Measurements from ENCODE around the gene GAB2. TPM values are rescaled to one million over a fixed set of nuclear protein-coding genes. Genes with fewer than 3 reads are reported as not detected.

The GAB2 gene
- total RNA-seq, 1 experiment from 2014 or later, result 10.0 TPM

DNA sequence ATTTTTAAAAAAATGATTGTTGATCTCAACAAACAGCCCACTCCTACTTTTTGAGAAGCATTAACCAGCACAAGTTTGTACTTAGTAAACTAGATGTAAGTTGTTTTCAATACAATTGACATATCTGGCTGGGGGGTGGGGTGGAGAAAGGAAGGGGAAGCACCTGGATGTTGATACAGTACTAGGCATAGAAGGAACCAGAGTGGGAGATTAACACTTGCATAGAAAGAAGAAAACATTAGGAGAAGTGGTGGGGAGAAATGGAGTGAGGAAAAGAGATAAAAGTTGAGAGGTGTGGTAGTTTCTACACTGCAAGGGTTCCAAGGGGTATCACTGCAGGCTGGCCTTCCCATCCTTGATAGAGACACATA lies 10.6 kb upstream of the GAB2 start:
- Histone ChIP-seq H3K9me3 (ENCODE audit: control insufficient read depth, insufficient read depth, low read depth, low read length) (no peaks in the 10 kb centered on the region), H3K27me3 (ENCODE audit: control insufficient read depth, insufficient read depth, low read length) (no peaks in the 10 kb centered on the region), H3K4me1 (ENCODE audit: control insufficient read depth, insufficient read depth, low read length) (no peaks in the 10 kb centered on the region), H3K27ac (ENCODE audit: low read length) (no peak overlapping the region), H3K36me3 (ENCODE audit: control insufficient read depth, insufficient read depth, low read length) (no peaks in the 10 kb centered on the region), H3K4me3 (ENCODE audit: low read depth in 2 of 2, low read length in 2 of 2) (no peak overlapping the region)
- CTCF ChIA-PET, result interaction anchor here (0.6 kb wide), 1 partner anchor 11 kb away, joined by 4 read pairs; no protein-coding TSS in a partner anchor
- POLR2A ChIA-PET, result no interaction called here
- no peak for TF ChIP-seq SIN3A (IDR thresholded peaks at IDR 0.05; ENCODE audit: borderline replicate concordance, insufficient read depth, low read depth, low read length)
- TF ChIP-seq REST (IDR thresholded peaks at IDR 0.05; ENCODE audit: insufficient read depth in 1 of 2, low read depth in 2 of 2, low read length in 1 of 2), result no peak
- no peak for TF ChIP-seq POLR2AphosphoS5 (IDR thresholded peaks at IDR 0.05; ENCODE audit: low read depth, low read length)
- TF ChIP-seq TCF7L2 (IDR thresholded peaks at IDR 0.05; ENCODE audit: low read depth, low read length), result no peak
- no peak for TF ChIP-seq CTCF (IDR thresholded peaks at IDR 0.05)
- in situ Hi-C loops (cut with HindIII; ENCODE audit: low pct_unique_long_range_greater_than_20kb, low sequenced_read_pairs) (no loop called here), intact Hi-C loops (cut with micrococcal nuclease; ENCODE audit: unreplicated experiment) (no loop called here)
- no TSS peak for BruUV-seq (replicated peaks)
- DNase-seq (ENCODE audit: low read depth, low spot score) (no peak), ATAC-seq (no peak)

DNA sequence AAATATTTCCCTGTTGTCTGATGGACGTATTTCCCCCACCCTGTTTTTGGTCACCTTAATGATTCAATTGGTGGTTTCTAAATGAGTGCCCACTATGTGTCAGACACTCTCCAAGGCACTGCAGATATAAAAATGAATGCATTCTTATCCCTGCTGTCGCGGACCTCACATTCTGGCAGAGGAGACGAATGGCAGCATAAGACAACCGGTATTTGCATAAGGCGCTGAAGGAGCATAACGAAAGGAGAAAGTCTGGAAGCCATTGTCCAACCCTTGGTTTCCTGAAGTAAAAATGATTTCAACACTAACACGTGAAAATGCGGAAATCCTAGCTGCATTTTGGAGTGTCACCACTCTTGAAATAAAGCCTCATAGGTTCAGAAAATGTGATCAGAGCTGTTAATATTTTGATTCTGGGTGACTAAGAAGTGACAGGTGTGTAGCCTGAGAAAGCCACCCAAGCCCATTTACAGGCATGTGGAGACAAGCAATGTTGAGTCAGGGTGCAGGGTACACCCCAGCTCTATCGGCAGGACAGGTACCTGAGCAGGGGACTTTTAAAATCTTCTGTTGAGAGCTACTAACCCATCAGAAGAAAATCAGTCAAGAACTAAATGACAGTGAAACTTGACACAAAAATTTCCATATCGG lies 10.1 kb upstream of the GAB2 start:
- no peak for ATAC-seq
- Histone ChIP-seq H3K27me3 (ENCODE audit: control insufficient read depth, insufficient read depth, low read length) (no peaks in the 10 kb centered on the region), H3K4me3 (ENCODE audit: low read depth in 2 of 2, low read length in 2 of 2) (no peak overlapping the region), H3K4me1 (ENCODE audit: control insufficient read depth, insufficient read depth, low read length) (no peaks in the 10 kb centered on the region), H3K9me3 (ENCODE audit: control insufficient read depth, insufficient read depth, low read depth, low read length) (no peaks in the 10 kb centered on the region), H3K27ac (ENCODE audit: low read length) (no peak overlapping the region), H3K36me3 (ENCODE audit: control insufficient read depth, insufficient read depth, low read length) (no peaks in the 10 kb centered on the region)
- in situ Hi-C loops (cut with HindIII; ENCODE audit: low pct_unique_long_range_greater_than_20kb, low sequenced_read_pairs), result no loop called here
- BruUV-seq (replicated peaks), result no TSS peak
- CTCF ChIA-PET, result no interaction called here
- TF ChIP-seq TCF7L2 (IDR thresholded peaks at IDR 0.05; ENCODE audit: low read depth, low read length) (no peak), CTCF (IDR thresholded peaks at IDR 0.05) (no peak), REST (IDR thresholded peaks at IDR 0.05; ENCODE audit: insufficient read depth in 1 of 2, low read depth in 2 of 2, low read length in 1 of 2) (no peak), SIN3A (IDR thresholded peaks at IDR 0.05; ENCODE audit: borderline replicate concordance, insufficient read depth, low read depth, low read length) (no peak), POLR2AphosphoS5 (IDR thresholded peaks at IDR 0.05; ENCODE audit: low read depth, low read length) (no peak)
- intact Hi-C loops (cut with micrococcal nuclease; ENCODE audit: unreplicated experiment), result no loop called here
- DNase-seq (ENCODE audit: low read depth, low spot score), result no peak
- POLR2A ChIA-PET, result no interaction called here
